ENCODE measurements around the gene ZNF253.

ZNF253 gene

DNA sequence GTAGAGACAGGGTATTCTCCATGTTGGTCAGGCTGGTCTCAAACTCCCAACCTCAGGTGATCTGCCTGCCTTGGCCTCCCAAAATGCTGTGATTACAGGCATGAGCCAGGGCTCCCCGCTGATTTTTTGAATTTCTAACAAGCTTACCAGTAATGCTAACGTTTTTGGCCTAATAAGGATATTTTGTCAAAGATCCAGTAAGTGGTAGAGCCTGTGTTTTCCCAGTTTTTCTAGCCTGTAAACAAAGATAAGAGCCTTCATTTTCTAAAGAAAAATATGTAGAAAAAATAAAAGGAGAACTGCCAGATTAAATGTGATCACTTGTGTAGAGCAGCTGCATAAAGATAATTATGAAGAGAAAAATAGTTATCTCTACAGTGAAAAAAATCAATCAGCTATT lies 72.8 kb downstream of the ZNF253 start:
- no peaks in the 10 kb centered on the region for H3K4me1 ChIP-seq (ENCODE audit: control insufficient read depth, insufficient read depth, low read length)

DNA sequence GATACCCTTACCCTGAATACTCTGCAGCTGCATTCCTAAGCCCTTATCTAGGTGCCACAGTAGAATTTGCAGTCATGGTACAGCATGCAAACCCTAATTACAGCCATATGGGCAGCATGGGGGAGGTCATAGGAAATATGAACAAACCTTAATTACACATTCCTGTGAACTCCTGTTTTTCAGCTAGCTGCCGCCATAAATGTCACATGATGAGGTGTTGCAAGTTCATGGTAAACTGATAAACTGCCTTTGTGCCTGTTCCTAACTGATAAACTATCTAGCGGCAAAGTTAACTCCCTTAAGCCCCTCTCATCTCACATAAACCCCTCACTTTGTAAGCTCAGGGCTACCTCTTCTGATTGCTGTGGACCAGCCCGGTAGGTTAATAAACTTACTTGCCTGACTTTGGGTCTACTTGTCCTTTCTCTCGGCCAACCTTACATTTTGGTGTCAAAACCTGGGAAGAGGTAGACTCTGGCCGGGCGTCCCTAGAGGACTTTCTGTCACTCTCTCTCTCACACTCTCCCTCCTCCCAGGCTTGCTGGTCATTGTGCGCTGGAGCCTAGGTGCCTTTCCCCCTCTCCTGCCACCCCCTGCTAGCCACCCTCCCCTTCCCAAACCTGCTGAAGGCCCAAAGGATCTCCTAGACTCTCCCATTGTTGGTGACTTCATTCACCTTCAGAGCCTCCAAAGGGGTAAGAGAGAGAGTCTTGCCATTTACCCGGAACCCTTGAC lies 78.3 kb downstream of the ZNF253 start:
- Histone ChIP-seq H3K4me1 (ENCODE audit: control insufficient read depth, insufficient read depth, low read length) (no peaks in the 10 kb centered on the region), H3K4me3 (ENCODE audit: low read depth, low read length) (no peak overlapping the region), H3K27me3 (ENCODE audit: control insufficient read depth, insufficient read depth, low read length) (no peaks in the 10 kb centered on the region), H3K9ac (ENCODE audit: low read length) (no peak overlapping the region), H3K27ac (ENCODE audit: low read depth, low read length) (no peak overlapping the region), H3K36me3 (ENCODE audit: control insufficient read depth, insufficient read depth, low read length) (no peaks in the 10 kb centered on the region), H3K9me3 (ENCODE audit: control insufficient read depth, insufficient read depth, low read depth, low read length) (peaks cover 20% of the 10 kb centered on the region; the same call in 1 of the 2 replicates)

More for the DNA sequence above, 72.8 kb downstream of the ZNF253 start:
- Histone ChIP-seq H3K4me3 (ENCODE audit: low read depth, low read length) (no peak overlapping the region), H3K27ac (ENCODE audit: low read depth, low read length) (no peak overlapping the region), H3K9ac (ENCODE audit: low read length) (no peak overlapping the region), H3K9me3 (ENCODE audit: control insufficient read depth, insufficient read depth, low read depth, low read length) (peaks cover 33% of the 10 kb centered on the region), H3K36me3 (ENCODE audit: control insufficient read depth, insufficient read depth, low read length) (peaks cover 13% of the 10 kb centered on the region; the same call in 1 of the 2 replicates), H3K27me3 (ENCODE audit: control insufficient read depth, insufficient read depth, low read length) (no peaks in the 10 kb centered on the region)

All from HUES6 (cell line).